Measurements from ENCODE around the gene PSMD8.

DNA sequence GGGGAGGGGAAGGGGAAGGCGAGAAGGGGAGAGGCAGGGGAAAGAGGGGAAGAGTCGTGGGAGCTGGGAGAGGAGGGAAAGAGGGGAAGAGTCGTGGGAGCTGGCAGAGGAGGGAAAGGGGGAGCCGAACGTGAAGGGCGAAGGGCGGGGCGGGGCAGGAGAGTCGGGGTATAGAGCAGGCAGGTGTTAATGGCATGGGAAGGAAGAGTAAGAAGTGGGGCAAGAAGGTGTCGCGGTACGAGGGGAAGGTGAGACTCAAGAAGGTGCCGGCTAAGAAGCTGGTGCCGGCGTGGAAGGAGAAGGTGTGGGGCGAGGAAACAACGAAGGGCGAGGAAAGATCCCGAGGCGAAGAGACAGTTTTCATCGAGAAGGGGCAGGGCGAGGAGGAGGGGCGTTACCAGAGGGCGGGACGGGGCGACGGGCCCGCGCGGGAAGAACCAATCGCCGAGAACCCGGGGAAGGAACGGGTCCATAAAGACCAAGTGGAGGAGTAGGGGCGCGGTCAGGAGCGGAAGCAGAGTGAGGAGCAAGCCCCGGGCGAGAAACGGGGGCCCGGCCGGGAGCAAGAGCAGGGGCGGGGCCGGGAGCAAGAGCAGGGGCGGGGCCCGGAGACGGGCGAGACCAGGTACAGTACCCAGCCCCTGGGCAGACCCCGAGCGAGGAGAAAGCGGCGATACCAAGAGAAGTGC, 38.3 kb upstream of the PSMD8 start:
- TF ChIP-seq, protein P1, sequence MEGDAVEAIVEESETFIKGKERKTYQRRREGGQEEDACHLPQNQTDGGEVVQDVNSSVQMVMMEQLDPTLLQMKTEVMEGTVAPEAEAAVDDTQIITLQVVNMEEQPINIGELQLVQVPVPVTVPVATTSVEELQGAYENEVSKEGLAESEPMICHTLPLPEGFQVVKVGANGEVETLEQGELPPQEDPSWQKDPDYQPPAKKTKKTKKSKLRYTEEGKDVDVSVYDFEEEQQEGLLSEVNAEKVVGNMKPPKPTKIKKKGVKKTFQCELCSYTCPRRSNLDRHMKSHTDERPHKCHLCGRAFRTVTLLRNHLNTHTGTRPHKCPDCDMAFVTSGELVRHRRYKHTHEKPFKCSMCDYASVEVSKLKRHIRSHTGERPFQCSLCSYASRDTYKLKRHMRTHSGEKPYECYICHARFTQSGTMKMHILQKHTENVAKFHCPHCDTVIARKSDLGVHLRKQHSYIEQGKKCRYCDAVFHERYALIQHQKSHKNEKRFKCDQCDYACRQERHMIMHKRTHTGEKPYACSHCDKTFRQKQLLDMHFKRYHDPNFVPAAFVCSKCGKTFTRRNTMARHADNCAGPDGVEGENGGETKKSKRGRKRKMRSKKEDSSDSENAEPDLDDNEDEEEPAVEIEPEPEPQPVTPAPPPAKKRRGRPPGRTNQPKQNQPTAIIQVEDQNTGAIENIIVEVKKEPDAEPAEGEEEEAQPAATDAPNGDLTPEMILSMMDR (IDR thresholded peaks at IDR 0.05; ENCODE audit: low read length), result no peak
- no peak for TF ChIP-seq EZH2 (IDR thresholded peaks at IDR 0.05; ENCODE audit: borderline replicate concordance, low read length)

All from OCI-LY1 (cell line).